Thyroid gland (tissue), 4 donors: ENCODE data around the gene SOWAHD.

ENCODE experiments used
- CTCF ChIP-seq, 6 experiments: fragments of 200-600 bp in 3 of 6; fragments of 450-650 bp in 3 of 6; sonication (generic) in 3 of 6; IDR thresholded peaks; one replicate each; pipeline ENCODE4 v1.5.1; 2016 to 2019; ENCODE audit warnings: antibody characterized with exemption in 6 of 6, mild to moderate bottlenecking in 2 of 6, inconsistent platforms in 1 of 6, moderate library complexity in 1 of 6
- POLR2A ChIP-seq, 2 donors: fragments of 450-650 bp; IDR thresholded peaks; one replicate each; pipeline ENCODE4 v1.6.1; 2017; ENCODE audit warnings: antibody characterized with exemption in 2 of 2, mild to moderate bottlenecking in 2 of 2, moderate library complexity in 1 of 2

- TF ChIP-seq CTCF (IDR thresholded peaks at IDR 0.05) (no peak), POLR2A (IDR thresholded peaks at IDR 0.05) (no peak)
These were observed 49.5 kb upstream of the SOWAHD start for GRCh38 chrX:119708936-119709335.
